Activated CD4-positive, alpha-beta T cell treated with anti-CD3 and anti-CD28 coated beads, Interleukin-2, Interleukin-4, amounts not matched to agents 100 ng/mL and 50 ng/mL, durations not matched to agents 16 hours and 8 hours (primary cell): ENCODE results near the gene XRCC2.

Experiments used
- DNase-seq: peaks from one replicate; pipeline ENCODE4 v3.0.0-alpha.2; 2020; ENCODE audit warnings: low spot score

The XRCC2 gene

DNA sequence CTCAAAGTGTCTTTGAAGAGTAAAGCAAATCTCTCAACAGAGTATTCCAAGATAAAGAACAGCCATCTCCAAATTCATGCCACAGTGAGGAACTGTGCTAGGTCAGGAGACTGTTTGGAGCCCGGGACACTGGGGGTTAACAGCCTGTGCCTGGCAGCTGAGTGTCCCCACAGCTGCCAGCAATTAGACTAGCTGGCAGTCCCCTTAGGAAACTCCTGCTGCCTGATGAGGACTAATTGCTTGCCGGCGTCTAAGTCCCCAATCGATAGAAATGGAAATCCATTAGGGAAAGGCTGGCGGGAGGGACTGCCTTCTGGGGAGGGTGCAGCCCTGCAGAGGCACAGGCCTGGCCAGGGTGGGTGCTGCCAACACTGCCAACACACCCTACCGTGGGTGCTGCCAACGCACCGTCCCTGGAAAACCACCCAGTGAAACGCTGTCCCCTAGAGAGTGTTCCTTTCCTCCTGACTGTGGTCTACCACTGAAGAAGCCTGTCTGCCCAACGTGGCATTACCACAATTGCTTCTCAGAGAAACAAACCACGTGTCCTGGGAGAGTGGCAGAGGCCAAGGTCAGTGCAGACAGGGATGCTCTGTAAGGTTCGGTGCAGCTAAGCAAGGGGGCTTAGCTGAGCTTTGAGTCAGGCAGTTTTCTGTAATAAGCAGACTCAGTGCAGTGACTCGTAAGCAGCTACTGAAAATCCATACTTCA is 60.8 kb downstream of the XRCC2 start:
- DNase-seq = no peak

DNA sequence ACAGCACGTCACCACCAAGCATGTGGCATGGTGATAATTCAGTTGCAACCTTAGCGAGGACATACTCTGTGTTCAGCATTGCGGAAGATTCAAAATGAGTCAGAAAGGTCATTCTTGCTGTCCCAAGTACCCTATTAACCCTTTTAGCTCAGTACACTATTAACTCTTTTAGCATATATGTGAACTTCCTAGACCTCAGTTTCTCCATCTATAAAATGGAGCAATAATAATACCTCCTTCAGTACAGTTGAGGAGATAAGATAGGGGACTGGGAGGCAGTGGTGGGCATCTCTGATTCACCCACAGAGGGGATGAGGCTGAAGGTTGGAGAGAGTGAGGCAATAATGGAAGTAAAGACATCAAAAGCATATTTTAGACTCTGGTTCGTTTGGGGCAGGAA is 67.3 kb downstream of the XRCC2 start:
- no peak for DNase-seq

DNA sequence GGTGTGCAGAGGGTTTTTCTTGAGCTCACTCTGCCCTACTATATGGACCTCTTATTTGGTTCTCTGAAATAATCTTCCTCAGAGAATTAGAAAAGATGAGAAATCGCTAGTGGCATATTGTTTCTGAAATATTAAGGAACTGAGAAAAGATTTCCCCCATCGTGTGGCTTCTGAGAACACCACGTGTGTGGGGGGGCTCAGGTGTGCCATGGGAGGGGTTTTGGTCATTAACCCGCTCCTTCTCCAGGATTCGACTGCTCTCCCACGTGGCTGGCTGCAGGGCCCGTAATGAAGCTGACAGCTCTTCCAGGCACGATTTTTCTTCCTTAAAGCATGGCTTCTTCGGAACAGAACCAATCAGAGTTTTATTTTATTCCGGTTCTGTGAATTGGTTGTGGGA is 67.7 kb downstream of the XRCC2 start:
- no peak for DNase-seq

DNA sequence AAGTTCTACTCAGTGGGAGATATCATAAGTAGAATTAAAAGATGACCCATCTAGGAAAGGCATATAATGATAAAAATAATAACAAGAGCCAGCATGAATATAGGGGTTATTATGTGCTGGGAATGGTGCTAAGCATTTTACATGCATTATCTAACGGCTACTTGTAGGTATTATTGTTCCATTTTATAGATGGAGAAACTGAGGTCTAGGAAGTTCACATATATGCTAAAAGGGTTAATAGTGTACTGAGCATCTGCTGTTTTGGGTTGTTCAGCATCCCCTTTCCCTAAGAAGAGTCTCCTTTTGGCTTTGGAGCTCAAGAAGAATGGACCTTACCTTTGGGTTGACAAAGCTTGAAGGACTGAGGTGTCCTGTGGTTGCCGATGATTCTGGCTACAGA is 68.9 kb downstream of the XRCC2 start:
- no peak for DNase-seq

DNA sequence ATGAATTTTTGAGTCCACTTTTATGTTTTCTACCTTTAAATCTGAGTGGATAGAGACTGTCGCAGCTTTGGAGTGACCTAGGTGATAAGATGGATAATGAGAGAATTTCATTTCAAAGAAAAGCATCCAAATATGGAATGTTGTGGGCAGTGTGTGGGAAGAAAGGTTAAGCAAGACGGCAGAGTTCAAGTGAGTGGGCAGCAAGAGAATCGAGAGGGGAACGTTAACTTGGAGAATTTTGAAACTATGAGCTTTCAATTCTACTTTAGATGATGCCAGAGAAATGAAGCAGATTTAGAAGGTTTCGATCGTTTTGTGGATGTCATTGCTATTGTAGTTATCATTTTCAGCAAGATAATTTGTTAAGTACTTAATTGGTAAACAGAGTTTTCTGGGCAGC is 73.0 kb downstream of the XRCC2 start:
- DNase-seq = no peak

DNA sequence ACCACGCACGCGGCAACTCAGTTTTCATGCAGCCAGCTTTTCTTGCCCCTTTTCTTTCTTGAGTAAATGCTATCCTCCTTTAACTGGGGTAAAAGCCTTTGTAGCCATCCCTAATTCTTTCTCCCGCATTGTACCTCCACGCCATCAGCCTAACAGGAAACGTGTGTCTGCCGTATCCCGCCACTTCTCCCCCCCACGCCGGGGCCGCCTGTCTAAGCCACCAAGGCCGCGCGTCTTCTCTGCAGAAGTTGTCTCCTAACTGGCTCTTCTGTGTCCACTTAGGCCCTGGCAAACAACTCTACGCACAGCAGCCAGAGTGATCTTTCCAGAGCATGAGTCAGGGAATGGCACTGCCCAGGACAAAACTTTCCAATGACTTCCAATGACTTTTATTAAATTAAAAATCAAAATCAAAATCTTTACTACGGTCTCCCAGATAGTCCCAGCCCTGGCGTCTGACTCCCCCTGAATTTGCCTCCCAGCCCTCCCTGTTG is 74.6 kb downstream of the XRCC2 start:
- no peak for DNase-seq

DNA sequence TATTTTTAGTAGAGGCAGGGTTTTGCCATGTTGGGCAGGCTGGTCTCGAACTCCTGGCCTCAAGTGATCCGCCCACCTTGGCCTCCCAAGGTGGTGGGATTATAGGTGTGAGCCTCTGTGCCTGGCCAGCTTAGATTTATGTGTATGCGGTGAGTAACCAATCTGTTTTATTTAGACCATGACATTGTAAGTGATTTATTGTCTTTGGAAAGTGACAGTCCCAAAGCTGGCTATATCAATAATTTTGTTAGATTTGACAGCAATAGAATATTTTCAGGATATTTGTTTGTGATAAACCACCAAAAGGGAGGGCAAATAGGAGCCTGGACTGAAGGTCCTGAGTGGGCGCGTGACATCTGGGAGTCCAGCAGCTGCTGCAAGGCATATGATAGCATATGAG is 75.7 kb downstream of the XRCC2 start:
- no peak for DNase-seq

DNA sequence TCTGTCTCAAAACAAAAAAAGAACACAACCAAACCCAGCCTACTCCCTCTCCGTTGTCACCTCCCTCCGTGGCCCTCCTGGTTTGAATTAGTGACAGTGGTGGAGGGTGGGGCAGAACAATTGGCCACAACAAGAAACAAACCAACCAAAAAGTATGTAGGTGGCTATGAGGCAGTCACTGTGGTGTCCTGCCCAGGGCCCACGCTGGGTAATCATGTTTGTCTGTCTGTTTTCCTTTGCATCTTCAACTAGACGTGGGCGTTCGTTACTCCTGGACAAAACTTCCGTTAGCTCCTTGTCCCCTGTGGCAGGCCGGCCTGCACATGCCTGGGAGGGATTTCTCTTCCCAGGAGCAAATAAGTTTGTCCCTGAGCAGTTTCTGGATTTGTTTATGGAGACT is 78.4 kb downstream of the XRCC2 start:
- DNase-seq = no peak

DNA sequence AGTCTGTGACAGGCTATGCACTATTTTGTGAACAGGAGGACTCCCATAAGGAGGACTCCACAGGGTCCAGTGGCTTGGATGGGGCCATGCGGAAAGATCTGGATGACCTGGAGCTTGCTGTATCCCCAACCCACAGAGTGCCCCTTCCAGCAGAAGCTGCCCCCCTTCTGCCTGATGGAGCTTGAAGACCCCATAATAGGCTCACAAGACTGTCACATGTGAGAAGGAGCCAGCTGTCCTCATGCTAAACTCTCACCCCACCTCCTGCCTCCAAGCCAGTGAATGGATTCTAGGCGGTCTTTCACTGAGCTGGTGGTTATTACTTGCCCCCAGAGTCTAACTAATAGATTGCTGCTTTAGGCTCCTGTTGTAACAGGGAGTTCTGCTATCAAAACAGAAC is 79.1 kb downstream of the XRCC2 start:
- no peak for DNase-seq
